ENCODE results near the gene LYST. TPM values are rescaled to one million over a fixed set of nuclear protein-coding genes. Genes with fewer than 3 reads are reported as not detected.

The LYST gene
- total RNA-seq, 4 donors from 2014 or later, result 48.0 to 62.8 (median 61.0) TPM

- TF ChIP-seq POLR2A (IDR thresholded peaks at IDR 0.05), result no peak
- no peak for TF ChIP-seq CTCF (IDR thresholded peaks at IDR 0.05)
- TF ChIP-seq EP300 (IDR thresholded peaks at IDR 0.05), result no peak
- Histone ChIP-seq H3K9me3 (no peaks in the 10 kb centered on the region), H3K4me1 (peaks cover 0 to 3% (median 0%) of the 10 kb centered on the region in 4 donors), H3K36me3 (no peaks in the 10 kb centered on the region), H3K4me3 (no peak overlapping the region), H3K27ac (no peak overlapping the region), H3K27me3 (no peaks in the 10 kb centered on the region)
- 73 to 85% methylated on average over 10 of the region's 10 CpGs for WGBS, 2 donors
- DNase-seq (ENCODE audit: low spot score in 2 of 2), result no peak
Measured at GRCh38 chr1:235637756-235638534, 228.8 kb downstream of the LYST start.

DNA sequence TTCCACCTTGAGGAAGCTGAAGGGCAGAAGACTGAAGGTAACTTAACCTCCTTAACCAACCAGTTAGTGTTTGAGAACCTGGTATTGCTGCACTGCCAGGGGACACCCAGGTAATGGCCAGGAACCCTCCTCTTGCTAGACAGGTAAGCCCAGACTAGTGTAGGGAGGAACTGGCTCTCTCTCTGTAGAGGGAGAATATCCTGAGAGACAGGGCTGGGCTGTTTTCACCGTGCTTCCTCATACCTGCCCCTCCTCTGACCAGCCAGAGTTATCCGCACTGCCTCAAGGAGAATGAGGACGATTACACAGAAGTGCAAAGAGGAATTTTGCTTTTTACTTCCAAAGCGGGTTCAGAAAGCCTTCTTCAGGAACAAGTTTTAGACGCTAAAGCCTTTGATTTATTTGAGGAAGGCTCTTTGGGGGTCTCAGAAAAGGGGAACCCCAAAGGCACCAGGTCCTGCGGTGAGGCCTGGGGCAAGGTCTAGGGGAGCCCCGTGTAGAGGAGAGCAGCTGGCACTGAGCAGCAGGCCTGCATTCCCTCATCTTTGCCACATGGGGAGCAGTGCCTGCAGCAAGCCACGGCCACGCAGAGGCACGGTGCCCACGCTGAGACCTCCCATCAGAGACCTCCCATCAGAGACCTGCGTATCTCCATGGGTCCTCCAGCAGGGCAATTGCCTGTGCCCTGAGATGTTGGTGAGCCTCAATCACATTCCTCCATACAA lies 230.6 kb downstream of the LYST start:
- H3K4me1 ChIP-seq, result peaks cover 0 to 12% (median 0%) of the 10 kb centered on the region in 4 donors
- DNase-seq (ENCODE audit: low spot score in 2 of 2), result no peak
- H3K27me3 ChIP-seq, result no peaks in the 10 kb centered on the region
- 66 to 76% methylated on average over 8 to 12 of the region's 12 CpGs for WGBS, 2 donors
- H3K36me3 ChIP-seq, result no peaks in the 10 kb centered on the region
- no peak for TF ChIP-seq POLR2A (IDR thresholded peaks at IDR 0.05)
- no peak for TF ChIP-seq CTCF (IDR thresholded peaks at IDR 0.05)
- TF ChIP-seq EP300 (IDR thresholded peaks at IDR 0.05), result no peak
- no peaks in the 10 kb centered on the region for H3K9me3 ChIP-seq
- no peak overlapping the region for H3K4me3 ChIP-seq
- no peak overlapping the region for H3K27ac ChIP-seq

DNA sequence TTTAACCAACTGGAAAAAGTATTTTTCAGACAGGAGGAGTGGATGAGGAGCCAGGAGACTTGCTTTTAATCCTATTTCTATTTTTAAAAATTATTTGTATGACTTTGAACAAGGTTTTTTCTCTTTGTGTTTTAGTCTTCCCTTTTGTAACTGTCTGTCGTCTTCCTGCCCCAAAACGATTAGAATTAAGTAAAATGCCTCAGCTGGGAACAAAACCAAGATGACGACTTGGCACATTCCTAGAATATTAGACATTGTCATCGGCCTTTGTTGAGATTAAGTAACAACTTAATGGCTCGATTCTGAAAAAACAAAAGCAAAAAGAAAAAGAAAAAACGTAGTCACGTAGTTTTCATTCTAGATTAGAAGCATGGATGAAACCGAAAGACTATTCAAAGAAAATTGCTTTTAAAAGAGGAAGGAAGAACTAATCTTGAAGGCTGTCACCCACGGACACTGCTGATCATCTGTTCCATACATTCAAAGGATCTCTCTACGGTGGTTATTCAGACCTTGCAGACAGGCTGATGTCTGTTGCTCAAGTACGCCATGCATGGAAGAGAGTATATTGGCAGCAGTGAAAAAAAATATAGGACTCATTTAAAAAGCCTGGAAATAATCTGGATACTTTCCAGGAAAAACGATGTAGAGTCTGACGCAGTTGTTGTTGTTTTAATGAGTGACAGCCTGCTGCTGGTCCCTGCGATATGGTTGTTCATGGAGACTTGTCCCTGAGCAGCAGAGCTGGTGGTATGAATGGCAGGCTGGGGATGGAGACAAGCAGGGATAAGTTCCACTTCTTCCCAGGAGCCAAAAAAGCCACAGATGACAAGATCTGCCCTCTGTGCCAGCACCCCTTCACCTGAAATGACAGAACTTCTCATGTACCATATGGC lies 234.0 kb downstream of the LYST start:
- DNase-seq (ENCODE audit: low spot score in 2 of 2), result no peak
- H3K4me3 ChIP-seq, result peak overlapping the region in 2 of 4 donors; percentile 9 to 22

DNA sequence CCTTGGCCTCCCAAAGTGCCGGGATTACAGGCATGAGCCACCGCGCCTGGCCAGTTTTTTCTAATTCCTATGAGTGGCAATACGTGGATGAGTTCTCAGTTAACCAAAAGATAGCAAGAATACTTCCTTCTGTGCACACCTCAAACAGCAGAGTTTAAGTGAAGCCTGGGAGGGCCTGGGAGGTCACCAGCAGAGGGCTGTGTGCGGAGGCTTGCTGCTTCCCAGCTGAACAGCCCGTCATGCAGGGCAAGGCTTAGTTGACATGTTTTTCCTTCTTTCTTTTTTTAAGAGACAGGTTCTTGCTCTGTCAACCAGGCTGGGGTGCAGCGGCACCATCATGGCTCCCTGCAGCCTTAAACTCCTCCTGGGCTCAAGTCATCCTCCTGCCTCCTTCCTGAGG lies 234.9 kb downstream of the LYST start:
- DNase-seq (ENCODE audit: low spot score in 2 of 2), result no peak
- Histone ChIP-seq H3K4me3 (no peak overlapping the region), H3K27ac (no peak overlapping the region), H3K9me3 (no peaks in the 10 kb centered on the region), H3K27me3 (no peaks in the 10 kb centered on the region), H3K4me1 (peaks cover 0 to 12% (median 0%) of the 10 kb centered on the region in 4 donors), H3K36me3 (no peaks in the 10 kb centered on the region)
- no peak for TF ChIP-seq POLR2A (IDR thresholded peaks at IDR 0.05)
- no peak for TF ChIP-seq EP300 (IDR thresholded peaks at IDR 0.05)
- no peak for TF ChIP-seq CTCF (IDR thresholded peaks at IDR 0.05)
- 93 to 96% methylated on average over 7 of the region's 7 CpGs for WGBS, 2 donors

More for the DNA sequence above, 234.0 kb downstream of the LYST start:
- no peaks in the 10 kb centered on the region for H3K27me3 ChIP-seq
- no peaks in the 10 kb centered on the region for H3K36me3 ChIP-seq
- TF ChIP-seq POLR2A (IDR thresholded peaks at IDR 0.05) (no peak), EP300 (IDR thresholded peaks at IDR 0.05) (no peak), CTCF (IDR thresholded peaks at IDR 0.05) (no peak)
- no peak overlapping the region for H3K27ac ChIP-seq
- H3K4me1 ChIP-seq, result peaks cover 0 to 12% (median 0%) of the 10 kb centered on the region in 4 donors
- 13 to 16% methylated on average over 14 of the region's 14 CpGs for WGBS, 2 donors
- no peaks in the 10 kb centered on the region for H3K9me3 ChIP-seq

Data from tibial nerve (tissue), 4 donors.